Tibial nerve (tissue), 4 donors: ENCODE data around the gene CALY. TPM values are rescaled to one million over a fixed set of nuclear protein-coding genes. Genes with fewer than 3 reads are reported as not detected.
"Not testable (repeated sequence)": the region's sequence is repeated elsewhere in the genome, so short reads cannot be mapped to it uniquely, and the experiment has no call there.

Source experiments
- DNase-seq, 2 donors: peaks; one replicate each; pipeline ENCODE4 v3.0.0-alpha.2; 2019; ENCODE audit warnings: low spot score in 2 of 2
- H3K27ac ChIP-seq, 4 donors: fragments of 200-600 bp; sonication (generic) in 3 of 4; one replicate each; pipeline ENCODE4 v1.5.1; 2017 to 2019; ENCODE audit warnings: mild to moderate bottlenecking in 1 of 4
- H3K27me3 ChIP-seq, 2 donors: fragments of 200-600 bp; sonication (generic) in 1 of 2; one replicate each; pipeline versions ENCODE4 v1.5.1 to v1.6.0; 2017 to 2019
- H3K36me3 ChIP-seq, 3 donors: fragments of 200-600 bp; sonication (generic); one replicate each; pipeline ENCODE4 v1.5.1; 2018 to 2019
- H3K4me1 ChIP-seq, 4 donors: fragments of 200-600 bp; sonication (generic) in 3 of 4; one replicate each; pipeline ENCODE4 v1.5.1; 2017 to 2019
- H3K4me3 ChIP-seq, 4 donors: fragments of 200-600 bp; sonication (generic) in 3 of 4; one replicate each; pipeline ENCODE4 v1.5.1; 2017 to 2019; ENCODE audit warnings: mild to moderate bottlenecking in 1 of 4, moderate library complexity in 1 of 4
- H3K9me3 ChIP-seq, 4 donors: fragments of 200-600 bp; sonication (generic) in 3 of 4; one replicate each; pipeline ENCODE4 v1.5.1; 2017 to 2019
- EP300 ChIP-seq, 2 donors: sonication (generic); formaldehyde crosslinking; IDR thresholded peaks; one replicate each; pipeline ENCODE4 v1.6.1; 2017; ENCODE audit warnings: antibody characterized with exemption in 2 of 2, mild to moderate bottlenecking in 1 of 2
- POLR2A ChIP-seq, 2 donors: fragments of 450-650 bp; IDR thresholded peaks; one replicate each; pipeline ENCODE4 v1.6.1; 2017; ENCODE audit warnings: antibody characterized with exemption in 2 of 2, mild to moderate bottlenecking in 2 of 2, moderate library complexity in 2 of 2
- whole genome bisulfite sequencing, 2 donors: methylation state at CpG; one replicate each; pipeline ENCODE4 v1.1.5; 2018; 5-methylcytosine and 5-hydroxymethylcytosine counted together
- total RNA-seq, 4 donors: library from RNA; depleted of rRNA; stranded (reverse); fragments of >200 nt; gene quantifications; one replicate each; pipeline ENCODE4 v1.1.0, GENCODE V29; 2016
- TF ChIP-seq, protein P1 (sequence below), 5 experiments: fragments of 200-600 bp in 3 of 5; fragments of 450-650 bp in 2 of 5; sonication (generic) in 3 of 5; IDR thresholded peaks; one replicate each; pipeline ENCODE4 v1.5.1; 2016 to 2019; ENCODE audit warnings: antibody characterized with exemption in 5 of 5, mild to moderate bottlenecking in 3 of 5, moderate library complexity in 2 of 5

The CALY gene
- total RNA-seq, 4 donors from 2014 or later, result 0.60 to 4.4 (median 1.2) TPM; not detected in 1

- DNase-seq, result no peak
- Histone ChIP-seq H3K9me3 (no peaks in the 10 kb centered on the region), H3K4me3 (peak overlapping the region; percentile 12 to 50 (median 20)), H3K36me3 (no peaks in the 10 kb centered on the region), H3K27me3 (peaks cover 0 to 65% of the 10 kb centered on the region in 2 donors), H3K4me1 (peaks cover 0 to 39% (median 17%) of the 10 kb centered on the region in 4 donors), H3K27ac (no peak overlapping the region)
- WGBS, 2 donors, result 2 to 4% methylated on average over 42 to 84 of the region's 91 CpGs
- TF ChIP-seq, protein P1, sequence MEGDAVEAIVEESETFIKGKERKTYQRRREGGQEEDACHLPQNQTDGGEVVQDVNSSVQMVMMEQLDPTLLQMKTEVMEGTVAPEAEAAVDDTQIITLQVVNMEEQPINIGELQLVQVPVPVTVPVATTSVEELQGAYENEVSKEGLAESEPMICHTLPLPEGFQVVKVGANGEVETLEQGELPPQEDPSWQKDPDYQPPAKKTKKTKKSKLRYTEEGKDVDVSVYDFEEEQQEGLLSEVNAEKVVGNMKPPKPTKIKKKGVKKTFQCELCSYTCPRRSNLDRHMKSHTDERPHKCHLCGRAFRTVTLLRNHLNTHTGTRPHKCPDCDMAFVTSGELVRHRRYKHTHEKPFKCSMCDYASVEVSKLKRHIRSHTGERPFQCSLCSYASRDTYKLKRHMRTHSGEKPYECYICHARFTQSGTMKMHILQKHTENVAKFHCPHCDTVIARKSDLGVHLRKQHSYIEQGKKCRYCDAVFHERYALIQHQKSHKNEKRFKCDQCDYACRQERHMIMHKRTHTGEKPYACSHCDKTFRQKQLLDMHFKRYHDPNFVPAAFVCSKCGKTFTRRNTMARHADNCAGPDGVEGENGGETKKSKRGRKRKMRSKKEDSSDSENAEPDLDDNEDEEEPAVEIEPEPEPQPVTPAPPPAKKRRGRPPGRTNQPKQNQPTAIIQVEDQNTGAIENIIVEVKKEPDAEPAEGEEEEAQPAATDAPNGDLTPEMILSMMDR (IDR thresholded peaks at IDR 0.05), result no peak
- TF ChIP-seq POLR2A (IDR thresholded peaks at IDR 0.05) (no peak), EP300 (IDR thresholded peaks at IDR 0.05) (no peak)
Observed at GRCh38 chr10:133325440-133326222, 11.1 kb downstream of the CALY start.

DNA sequence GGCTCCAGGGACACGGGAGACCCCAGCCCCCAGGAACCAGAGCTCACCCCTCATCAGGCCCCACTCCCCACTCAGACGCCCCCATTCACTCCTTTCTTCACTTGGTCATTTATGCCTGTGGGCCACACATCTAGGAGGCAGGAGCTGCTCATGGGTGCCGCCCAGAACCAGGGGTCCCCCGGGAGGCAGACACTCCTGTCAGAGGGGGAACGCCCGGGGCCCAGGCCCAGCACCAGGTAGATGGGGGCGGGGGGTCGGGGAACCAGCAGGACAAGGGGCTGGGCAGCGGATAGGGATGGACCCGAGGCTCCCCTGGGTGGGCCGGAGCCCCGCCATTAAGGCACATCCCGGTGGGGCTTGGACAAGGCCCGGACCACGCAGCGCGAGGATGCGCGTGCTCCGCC lies 11.8 kb downstream of the CALY start:
- Histone ChIP-seq H3K4me1 (peaks cover 0 to 37% (median 17%) of the 10 kb centered on the region in 4 donors), H3K9me3 (no peaks in the 10 kb centered on the region), H3K36me3 (no peaks in the 10 kb centered on the region), H3K4me3 (peak overlapping the region in 1 of 4 donors; percentile 50), H3K27ac (peak overlapping the region in 1 of 4 donors; percentile 36), H3K27me3 (peaks cover 0 to 71% of the 10 kb centered on the region in 2 donors)
- WGBS, 2 donors, result 18 to 25% methylated on average over 14 to 19 of the region's 20 CpGs
- no peak for TF ChIP-seq POLR2A (IDR thresholded peaks at IDR 0.05)
- no peak for TF ChIP-seq EP300 (IDR thresholded peaks at IDR 0.05)
- TF ChIP-seq, protein P1 (IDR thresholded peaks at IDR 0.05), result no peak
- DNase-seq, result no peak

DNA sequence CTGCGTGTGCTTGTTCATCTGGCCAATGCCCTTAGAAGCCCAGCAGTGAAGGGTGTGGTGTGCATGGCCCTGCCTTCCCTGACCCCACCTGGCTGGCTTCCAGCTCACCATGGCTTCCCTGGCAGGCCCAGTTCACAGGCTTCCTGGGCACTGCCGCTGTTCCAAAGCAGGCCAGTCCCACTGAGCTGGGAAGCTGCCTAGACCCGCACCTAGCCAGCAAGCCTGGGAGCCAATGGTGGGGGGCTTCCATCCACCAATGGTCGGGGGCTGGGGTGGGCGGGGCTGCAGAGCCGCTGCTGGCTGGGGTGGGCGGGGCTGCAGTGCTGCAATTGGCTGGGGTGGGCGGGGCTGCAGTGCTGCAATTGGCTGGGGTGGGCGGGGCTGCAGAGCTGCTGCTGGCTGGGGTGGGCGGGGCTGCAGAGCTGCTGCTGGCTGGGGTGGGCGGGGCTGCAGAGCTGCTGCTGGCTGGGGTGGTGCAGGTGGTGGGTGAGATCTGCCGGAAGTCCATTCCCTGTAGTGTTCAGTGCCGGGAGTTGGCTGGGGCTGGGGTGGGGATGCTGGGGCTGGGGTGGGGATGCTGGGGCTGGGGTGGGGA lies 12.4 kb downstream of the CALY start:
- H3K9me3 ChIP-seq, result no peaks in the 10 kb centered on the region
- no peak overlapping the region for H3K27ac ChIP-seq
- DNase-seq, result no peak
- H3K4me3 ChIP-seq, result peak overlapping the region in 2 of 4 donors; percentile 18 to 50
- TF ChIP-seq, protein P1 (IDR thresholded peaks at IDR 0.05), result no peak
- TF ChIP-seq EP300 (IDR thresholded peaks at IDR 0.05), result no peak
- TF ChIP-seq POLR2A (IDR thresholded peaks at IDR 0.05), result no peak
- peaks cover 0 to 31% (median 17%) of the 10 kb centered on the region in 4 donors for H3K4me1 ChIP-seq
- WGBS, 2 donors, result 5 to 6% methylated on average over 4 to 6 of the region's 13 CpGs
- no peaks in the 10 kb centered on the region for H3K36me3 ChIP-seq
- H3K27me3 ChIP-seq, result peaks cover 0 to 73% of the 10 kb centered on the region in 2 donors

GRCh38 chr10:133322064-133322709 lies 14.5 kb downstream of the CALY start:
- peaks cover 0 to 62% of the 10 kb centered on the region in 2 donors for H3K27me3 ChIP-seq
- WGBS, 2 donors, result 73 to 74% methylated on average over 13 of the region's 14 CpGs
- not testable (repeated sequence) for DNase-seq, H3K9me3 ChIP-seq, H3K36me3 ChIP-seq, H3K4me3 ChIP-seq, H3K27ac ChIP-seq
- peaks cover 0 to 39% (median 17%) of the 10 kb centered on the region in 4 donors for H3K4me1 ChIP-seq

- WGBS, 2 donors, result 82 to 93% methylated on average over 6 of the region's 6 CpGs
- not testable (repeated sequence) for H3K4me3 ChIP-seq, H3K9me3 ChIP-seq, H3K36me3 ChIP-seq, H3K27ac ChIP-seq, DNase-seq
- Histone ChIP-seq H3K27me3 (peaks cover 0 to 50% of the 10 kb centered on the region in 2 donors), H3K4me1 (peaks cover 0 to 30% (median 12%) of the 10 kb centered on the region in 4 donors)
Observed at GRCh38 chr10:133320852-133321422, 15.8 kb downstream of the CALY start.
